HEK293 (cell line): ENCODE data around the gene INF2.

Experiments used
- CTCF ChIP-seq: fragments of 450-650 bp; formaldehyde crosslinking; IDR thresholded peaks from 2 replicates; pipeline ENCODE4 v1.5.1; 2016; ENCODE audit warnings: missing biosample characterization, missing genetic modification characterization
- ELK4 ChIP-seq: IDR thresholded peaks from 2 replicates; pipeline ENCODE4 v1.6.1; 2011; ENCODE audit warnings: mild to moderate bottlenecking, low read depth, low read length, borderline replicate concordance
- FEZF1 ChIP-seq: fragments of 450-650 bp; formaldehyde crosslinking; IDR thresholded peaks from 2 replicates; pipeline ENCODE4 v1.5.1; 2016; ENCODE audit warnings: missing biosample characterization, missing genetic modification characterization
- GLIS2 ChIP-seq: fragments of 450-650 bp; formaldehyde crosslinking; IDR thresholded peaks from 2 replicates; pipeline ENCODE4 v1.5.1; 2016; ENCODE audit warnings: missing biosample characterization, missing genetic modification characterization
- KLF17 ChIP-seq: fragments of 450-650 bp; formaldehyde crosslinking; IDR thresholded peaks from 2 replicates; pipeline ENCODE4 v1.5.1; 2016; ENCODE audit warnings: missing biosample characterization, missing genetic modification characterization
- KLF9 ChIP-seq: fragments of 450-650 bp; formaldehyde crosslinking; IDR thresholded peaks from 2 replicates; pipeline ENCODE4 v1.5.1; 2016; ENCODE audit warnings: missing biosample characterization, missing genetic modification characterization, low read depth
- PRDM4 ChIP-seq: fragments of 450-650 bp; formaldehyde crosslinking; IDR thresholded peaks from 2 replicates; pipeline ENCODE4 v1.5.1; 2017; ENCODE audit warnings: missing biosample characterization, missing genetic modification characterization
- SP2 ChIP-seq: fragments of 450-650 bp; formaldehyde crosslinking; IDR thresholded peaks from 2 replicates; pipeline ENCODE4 v1.5.1; 2016; ENCODE audit warnings: missing biosample characterization, missing genetic modification characterization
- YY1 ChIP-seq: fragments of 450-650 bp; formaldehyde crosslinking; IDR thresholded peaks from 2 replicates; pipeline ENCODE4 v1.5.1; 2018; ENCODE audit warnings: missing biosample characterization, missing genetic modification characterization
- ZBTB10 ChIP-seq: fragments of 450-650 bp; formaldehyde crosslinking; IDR thresholded peaks from 2 replicates; pipeline ENCODE4 v1.5.1; 2016; ENCODE audit warnings: missing biosample characterization, missing genetic modification characterization
- ZBTB8A ChIP-seq: fragments of 450-650 bp; formaldehyde crosslinking; IDR thresholded peaks from 2 replicates; pipeline ENCODE4 v1.5.1; 2016; ENCODE audit warnings: missing biosample characterization, missing genetic modification characterization
- ZIC2 ChIP-seq: fragments of 450-650 bp; formaldehyde crosslinking; IDR thresholded peaks from 2 replicates; pipeline ENCODE4 v1.5.1; 2016; ENCODE audit warnings: missing biosample characterization, missing genetic modification characterization
- ZNF138 ChIP-seq: fragments of 450-650 bp; formaldehyde crosslinking; IDR thresholded peaks from 2 replicates; pipeline ENCODE4 v1.5.1; 2016; ENCODE audit warnings: missing biosample characterization, missing genetic modification characterization, borderline replicate concordance
- ZNF146 ChIP-seq: fragments of 450-650 bp; formaldehyde crosslinking; IDR thresholded peaks from 2 replicates; pipeline ENCODE4 v1.5.1; 2016; ENCODE audit warnings: missing biosample characterization, missing genetic modification characterization
- ZNF157 ChIP-seq: fragments of 450-650 bp; formaldehyde crosslinking; IDR thresholded peaks from 2 replicates; pipeline ENCODE4 v1.5.1; 2016; ENCODE audit warnings: missing biosample characterization, missing genetic modification characterization
- ZNF18 ChIP-seq: fragments of 450-650 bp; formaldehyde crosslinking; IDR thresholded peaks from 2 replicates; pipeline ENCODE4 v1.5.1; 2016; ENCODE audit warnings: missing biosample characterization, missing genetic modification characterization
- ZNF416 ChIP-seq: fragments of 450-650 bp; formaldehyde crosslinking; IDR thresholded peaks from 2 replicates; pipeline ENCODE4 v1.5.1; 2016; ENCODE audit warnings: missing biosample characterization, missing genetic modification characterization
- ZNF530 ChIP-seq: fragments of 450-650 bp; formaldehyde crosslinking; IDR thresholded peaks from 2 replicates; pipeline ENCODE4 v1.5.1; 2016; ENCODE audit warnings: low read depth, missing biosample characterization, missing genetic modification characterization
- ZNF544 ChIP-seq: fragments of 450-650 bp; formaldehyde crosslinking; IDR thresholded peaks from 2 replicates; pipeline ENCODE4 v1.5.0; 2017; ENCODE audit warnings: missing biosample characterization, missing genetic modification characterization
- ZNF558 ChIP-seq: fragments of 450-650 bp; formaldehyde crosslinking; IDR thresholded peaks from 2 replicates; pipeline ENCODE4 v1.5.1; 2016; ENCODE audit warnings: missing biosample characterization, missing genetic modification characterization
- ZNF654 ChIP-seq: fragments of 450-650 bp; formaldehyde crosslinking; IDR thresholded peaks from 2 replicates; pipeline ENCODE4 v1.5.1; 2016; ENCODE audit warnings: low read depth, missing biosample characterization, missing genetic modification characterization
- ZNF704 ChIP-seq: fragments of 450-650 bp; formaldehyde crosslinking; IDR thresholded peaks from 2 replicates; pipeline ENCODE4 v1.5.1; 2016; ENCODE audit warnings: missing biosample characterization, missing genetic modification characterization
- ZNF776 ChIP-seq: fragments of 450-650 bp; formaldehyde crosslinking; IDR thresholded peaks from 2 replicates; pipeline ENCODE4 v1.5.0; 2017; ENCODE audit warnings: missing biosample characterization, missing genetic modification characterization, borderline replicate concordance
- ZNF792 ChIP-seq: fragments of 450-650 bp; formaldehyde crosslinking; IDR thresholded peaks from 2 replicates; pipeline ENCODE4 v1.5.1; 2016; ENCODE audit warnings: missing biosample characterization, missing genetic modification characterization
- ZNF837 ChIP-seq: fragments of 450-650 bp; formaldehyde crosslinking; IDR thresholded peaks from 2 replicates; pipeline ENCODE4 v1.5.1; 2016; ENCODE audit warnings: missing biosample characterization, missing genetic modification characterization
- ZSCAN5A ChIP-seq: fragments of 450-650 bp; formaldehyde crosslinking; IDR thresholded peaks from 2 replicates; pipeline ENCODE4 v1.5.1; 2016; ENCODE audit warnings: missing biosample characterization, missing genetic modification characterization

The INF2 gene

GRCh38 chr14:104731320-104732294 lies 42.2 kb downstream of the INF2 start (continued):
- TF ChIP-seq ELK4 (no peak), ZBTB10 (tag by site-specific recombination) (no peak), ZIC2 (peak; percentile 45; the same call in 1 of the 2 replicates), CTCF (tag by site-specific recombination) (peak; percentile 88), ZNF558 (tag by site-specific recombination) (no peak), ZNF138 (tag by site-specific recombination) (no peak), FEZF1 (no peak), ZBTB8A (tag by site-specific recombination) (peak; percentile 29; the same call in 1 of the 2 replicates), ZNF654 (no peak), PRDM4 (tag by site-specific recombination) (no peak), ZNF776 (tag by site-specific recombination) (no peak), ZNF157 (no peak), KLF9 (tag by site-specific recombination) (no peak), KLF17 (tag by site-specific recombination) (no peak), ZNF416 (tag by site-specific recombination) (no peak), ZNF792 (tag by site-specific recombination) (no peak), ZNF544 (tag by site-specific recombination) (no peak), ZNF146 (tag by site-specific recombination) (no peak), ZNF530 (tag by site-specific recombination) (no peak), ZNF18 (tag by site-specific recombination) (no peak), YY1 (no peak), GLIS2 (tag by site-specific recombination) (peak; percentile 15; the same call in 1 of the 2 replicates), ZNF837 (tag by site-specific recombination) (no peak), SP2 (no peak), ZNF704 (tag by site-specific recombination) (no peak), ZSCAN5A (no peak)
